ENCODE measurements around the gene KRT10. TPM values are rescaled to one million over a fixed set of nuclear protein-coding genes. Genes with fewer than 3 reads are reported as not detected.

The KRT10 gene
- total RNA-seq, 1 donor from 2014 or later: 40.7 TPM

- intact Hi-C loops (cut with micrococcal nuclease): no loop called here
- ATAC-seq (ENCODE audit: low read depth) (no peak), DNase-seq (no peak)
- Mint-ChIP-seq H3K4me3 (no peak overlapping the region), H3K36me3 (ENCODE audit: low read depth) (peaks cover 15% of the 10 kb centered on the region), H3K4me1 (no peaks in the 10 kb centered on the region), H3K27me3 (no peaks in the 10 kb centered on the region), H3K27ac (no peak overlapping the region), H3K9me3 (peaks cover 4% of the 10 kb centered on the region)
- ChIA-PET CTCF (no interaction called here), POLR2A (no interaction called here)
- no peak for TF ChIP-seq CTCF (IDR thresholded peaks at IDR 0.05)
Measured at GRCh38 chr17:40833882-40834281, 11.5 kb upstream of the KRT10 start.

GRCh38 chr17:40832840-40833239, 10.4 kb upstream of the KRT10 start:
- Mint-ChIP-seq H3K27me3 (no peaks in the 10 kb centered on the region), H3K27ac (no peak overlapping the region), H3K9me3 (peaks cover 4% of the 10 kb centered on the region), H3K36me3 (ENCODE audit: low read depth) (peaks cover 18% of the 10 kb centered on the region), H3K4me1 (no peaks in the 10 kb centered on the region), H3K4me3 (no peak overlapping the region)
- intact Hi-C loops (cut with micrococcal nuclease): no loop called here
- DNase-seq (no peak), ATAC-seq (ENCODE audit: low read depth) (no peak)
- ChIA-PET CTCF (interaction anchor here (1.5 kb wide), 1 partner anchor 830 kb away, joined by 3 read pairs; no protein-coding TSS in a partner anchor), POLR2A (interaction anchor here (0.5 to 0.7 kb wide), 2 partner anchors 1039 to 1673 kb away, joined by 3 read pairs; no protein-coding TSS in a partner anchor)
- TF ChIP-seq CTCF (IDR thresholded peaks at IDR 0.05): no peak

GRCh38 chr17:40830085-40830776, 7.8 kb upstream of the KRT10 start:
- ATAC-seq (ENCODE audit: low read depth) (no peak), DNase-seq (no peak)
- no peaks in the 10 kb centered on the region for H3K4me1 Mint-ChIP-seq
- no peak overlapping the region for H3K4me3 Mint-ChIP-seq
- CTCF ChIA-PET: no interaction called here
- POLR2A ChIA-PET: no interaction called here
- intact Hi-C loops (cut with micrococcal nuclease): no loop called here
- H3K27me3 Mint-ChIP-seq: peaks cover 3% of the 10 kb centered on the region
- H3K36me3 Mint-ChIP-seq (ENCODE audit: low read depth): peaks cover 21% of the 10 kb centered on the region
- TF ChIP-seq CTCF (IDR thresholded peaks at IDR 0.05): no peak
- peaks cover 4% of the 10 kb centered on the region for H3K9me3 Mint-ChIP-seq
- H3K27ac Mint-ChIP-seq: no peak overlapping the region

GRCh38 chr17:40828454-40829044, 6.1 kb upstream of the KRT10 start:
- peaks cover 4% of the 10 kb centered on the region for H3K9me3 Mint-ChIP-seq
- H3K27ac Mint-ChIP-seq: no peak overlapping the region
- ChIA-PET POLR2A (no interaction called here), CTCF (no interaction called here)
- DNase-seq: no peak
- no peak for ATAC-seq (ENCODE audit: low read depth)
- no peak for TF ChIP-seq CTCF (IDR thresholded peaks at IDR 0.05)
- intact Hi-C loops (cut with micrococcal nuclease): no loop called here
- peaks cover 5% of the 10 kb centered on the region for H3K4me1 Mint-ChIP-seq
- H3K4me3 Mint-ChIP-seq: no peak overlapping the region
- H3K27me3 Mint-ChIP-seq: peaks cover 3% of the 10 kb centered on the region
- H3K36me3 Mint-ChIP-seq (ENCODE audit: low read depth): peaks cover 11% of the 10 kb centered on the region

GRCh38 chr17:40827746-40828453, 5.5 kb upstream of the KRT10 start:
- Mint-ChIP-seq H3K27ac (no peak overlapping the region), H3K4me3 (no peak overlapping the region), H3K27me3 (peaks cover 3% of the 10 kb centered on the region), H3K9me3 (peaks cover 4% of the 10 kb centered on the region), H3K36me3 (ENCODE audit: low read depth) (peaks cover 11% of the 10 kb centered on the region), H3K4me1 (peaks cover 5% of the 10 kb centered on the region)
- DNase-seq: no peak
- ChIA-PET CTCF (no interaction called here), POLR2A (no interaction called here)
- TF ChIP-seq CTCF (IDR thresholded peaks at IDR 0.05): no peak
- intact Hi-C loops (cut with micrococcal nuclease): no loop called here
- ATAC-seq (ENCODE audit: low read depth): no peak
